Activated CD4-positive, CD25-positive, alpha-beta regulatory T cell treated with anti-CD3 and anti-CD28 coated beads, Interleukin-2, amount 50 U/mL, for 16 hours (primary cell): ENCODE data around the gene DNALI1.
"Not testable (repeated sequence)": the region's sequence is repeated elsewhere in the genome, so short reads cannot be mapped to it uniquely, and the experiment has no call there.

Source experiments
- DNase-seq: peaks from one replicate; pipeline ENCODE4 v3.0.0-alpha.2; 2020; ENCODE audit warnings: low read depth, low spot score

DNALI1 gene

GRCh38 chr1:37553927-37554808 lies 2.6 kb upstream of the DNALI1 start, which contains the start of gene SNIP1:
SNIP1 (minus strand) TSS chr1:37554293; CDS start chr1:37554229, 64 bp downstream.
- DNase-seq, result peak; percentile 92

DNA sequence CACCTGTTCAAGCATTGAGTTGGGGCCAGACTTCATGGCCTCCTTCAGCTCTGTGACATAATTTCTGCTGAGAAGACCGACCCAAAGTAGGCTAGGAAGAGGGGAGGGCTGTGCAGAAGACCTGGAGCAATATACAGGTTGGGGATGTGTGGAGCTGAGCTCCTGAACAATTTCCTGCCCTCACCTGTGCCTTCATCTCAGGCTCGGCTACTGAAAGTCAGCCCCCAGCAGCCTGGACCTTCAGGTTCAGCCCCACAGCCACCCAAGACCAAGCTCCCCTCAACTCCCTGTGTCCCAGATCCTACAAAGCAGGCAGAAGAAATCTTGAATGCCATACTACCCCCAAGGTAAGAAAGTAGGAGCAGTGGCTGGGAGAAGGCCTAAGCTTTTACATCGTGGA lies 662 bp downstream of the DNALI1 start:
- no peak for DNase-seq

- no peak for DNase-seq
These were observed 1.7 kb downstream of the DNALI1 start for GRCh38 chr1:37558411-37558810.

DNA sequence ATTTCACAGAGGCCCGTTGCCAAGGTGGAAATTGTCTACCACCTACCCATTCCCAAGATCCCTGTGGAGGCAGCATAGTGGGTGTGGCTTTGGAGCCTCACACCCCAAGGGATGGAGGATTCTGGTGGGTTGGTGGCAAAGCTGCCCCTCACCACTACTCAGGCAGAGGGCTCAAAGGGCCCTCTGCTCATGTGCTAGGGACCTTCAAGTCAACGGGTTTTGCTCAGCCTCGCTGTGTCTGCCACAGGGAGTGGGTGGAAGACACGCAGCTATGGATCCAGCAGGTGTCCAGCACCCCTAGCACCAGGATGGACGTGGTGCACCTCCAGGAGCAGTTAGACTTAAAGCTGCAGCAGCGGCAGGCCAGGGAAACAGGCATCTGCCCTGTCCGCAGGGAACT lies 2.3 kb downstream of the DNALI1 start:
- no peak for DNase-seq

DNA sequence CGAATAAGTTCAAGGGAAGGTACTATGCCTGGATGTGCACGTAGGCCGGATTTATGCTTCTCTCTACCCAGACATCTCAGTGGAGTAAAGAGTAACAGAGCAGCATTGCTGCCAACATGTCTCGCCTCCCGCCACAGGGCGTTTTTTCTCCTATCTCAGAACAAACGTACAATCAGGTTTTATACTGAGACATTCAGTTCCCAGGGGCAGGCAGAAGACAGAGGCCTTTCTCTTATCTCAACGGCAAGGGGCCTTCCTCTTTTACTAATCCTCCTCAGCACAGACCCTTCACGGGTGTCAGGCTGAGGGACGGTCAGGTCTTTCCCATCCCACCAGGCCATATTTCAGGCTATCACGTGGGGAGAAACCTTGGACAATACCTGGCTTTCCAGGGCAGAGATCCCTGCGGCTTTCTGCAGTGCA lies 3.2 kb downstream of the DNALI1 start:
- DNase-seq, result not testable (repeated sequence)

DNA sequence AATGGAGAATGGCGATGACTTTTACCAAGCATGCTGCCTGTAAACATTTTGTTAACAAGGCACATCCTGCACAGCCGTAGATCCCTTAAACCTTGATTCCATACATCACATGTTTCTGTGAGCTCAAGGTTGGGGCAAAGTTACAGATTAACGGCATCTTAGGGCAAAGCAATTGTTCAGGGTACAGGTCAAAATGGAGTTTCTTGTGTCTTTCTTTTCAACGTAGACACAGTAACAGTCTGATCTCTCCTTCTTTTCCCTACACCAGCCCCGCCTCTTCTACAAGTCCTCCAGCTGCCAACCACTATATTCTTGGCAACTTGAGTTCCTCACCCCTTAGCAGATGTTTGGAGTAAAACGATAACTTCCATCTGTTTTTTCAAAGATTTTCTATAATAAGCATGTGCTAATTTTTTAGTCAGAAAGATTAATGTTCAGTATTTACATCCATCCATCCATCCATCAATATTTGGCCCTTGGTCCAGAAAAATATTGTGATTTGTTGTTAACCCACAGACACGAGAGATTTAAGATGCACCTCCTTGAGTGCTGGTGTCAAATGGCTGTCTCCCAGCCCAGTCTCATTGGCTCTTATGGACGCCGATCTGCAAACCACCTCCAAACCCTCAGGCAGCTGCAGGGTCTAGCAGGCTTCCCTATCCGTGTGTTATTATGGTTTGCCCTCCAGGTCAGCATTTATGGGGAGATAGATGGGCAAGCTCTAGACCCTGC lies 3.8 kb downstream of the DNALI1 start:
- no peak for DNase-seq

GRCh38 chr1:37561133-37562132 lies 4.7 kb downstream of the DNALI1 start:
- no peak for DNase-seq

- DNase-seq, result no peak
These were observed 6.2 kb downstream of the DNALI1 start for GRCh38 chr1:37562984-37563383.

DNA sequence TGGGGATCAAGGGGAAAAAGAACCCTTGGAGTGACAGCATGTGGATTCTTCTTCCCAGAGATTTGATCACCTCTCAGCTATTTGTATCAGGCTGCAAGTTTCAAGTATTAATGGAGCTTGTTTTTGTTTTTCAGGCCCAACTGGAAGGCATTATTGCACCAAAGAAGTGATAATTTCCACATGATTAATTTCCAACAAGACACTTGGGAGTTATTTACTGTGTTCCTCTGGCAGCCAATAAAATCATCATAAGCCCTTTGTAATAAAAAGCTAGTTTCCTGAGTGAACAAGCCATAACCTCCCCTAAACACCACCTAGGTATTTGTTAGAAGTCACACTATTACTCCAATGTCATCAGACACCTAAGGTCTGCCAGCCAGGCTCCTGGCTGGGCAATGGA lies 8.2 kb downstream of the DNALI1 start:
- no peak for DNase-seq

DNA sequence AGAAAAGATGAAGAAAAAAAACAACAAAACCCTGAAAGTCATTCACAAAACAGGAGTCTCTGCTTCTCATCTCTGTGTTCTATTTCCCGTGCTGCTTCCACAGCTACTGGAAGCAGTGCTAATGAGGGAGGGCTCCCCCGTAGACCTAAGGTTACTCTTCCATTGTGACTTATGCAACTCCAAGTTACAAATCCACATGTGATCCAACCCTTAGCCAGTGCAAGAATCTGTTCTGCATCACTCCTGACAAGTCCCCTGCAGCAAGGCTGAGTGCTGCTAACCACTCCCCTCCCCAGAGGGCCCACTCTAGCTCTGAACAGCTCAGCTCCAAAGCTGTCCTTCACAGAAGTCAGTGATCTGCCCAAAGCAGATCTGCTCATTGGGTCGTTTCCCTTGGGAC lies 10.3 kb downstream of the DNALI1 start:
- DNase-seq, result no peak

GRCh38 chr1:37570528-37571334 lies 14.0 kb downstream of the DNALI1 start:
- DNase-seq, result no peak

DNA sequence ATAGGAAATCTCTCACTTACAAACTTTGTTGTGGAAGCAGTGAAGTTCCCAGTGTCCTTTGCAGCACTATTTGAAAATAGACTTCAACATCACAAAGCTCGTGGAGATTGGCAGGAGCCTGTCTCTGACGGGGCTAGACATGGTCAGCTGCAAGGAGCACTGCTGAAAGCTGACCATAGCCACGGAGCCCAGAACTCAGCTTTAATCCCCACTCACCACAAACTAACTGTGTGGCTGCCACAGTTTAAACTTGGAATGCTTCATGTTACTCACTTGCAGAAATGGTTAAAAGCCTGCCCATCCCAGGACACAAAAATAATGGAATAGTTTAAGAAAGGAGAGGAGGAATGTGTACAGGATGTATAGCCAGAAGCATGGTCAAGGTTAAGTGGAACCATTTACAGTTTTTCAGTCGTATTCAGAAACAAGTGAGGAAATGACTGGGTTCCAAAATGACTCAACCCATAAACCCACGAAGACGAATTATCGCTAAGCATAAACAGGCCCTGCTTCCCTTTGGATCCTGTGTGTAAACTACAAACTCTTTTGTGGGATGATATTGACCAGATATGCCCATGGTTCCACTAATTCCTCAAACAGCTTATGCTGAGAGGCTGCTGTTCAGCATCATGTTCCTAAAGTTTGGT lies 18.2 kb downstream of the DNALI1 start:
- DNase-seq, result no peak

- DNase-seq, result no peak
These were observed 19.0 kb downstream of the DNALI1 start for GRCh38 chr1:37575692-37576091.

GRCh38 chr1:37584544-37584943 lies 27.8 kb downstream of the DNALI1 start:
- not testable (repeated sequence) for DNase-seq

- DNase-seq, result no peak
These were observed 32.2 kb downstream of the DNALI1 start for GRCh38 chr1:37588939-37589338.

GRCh38 chr1:37593726-37594125 lies 37.0 kb downstream of the DNALI1 start:
- no peak for DNase-seq

GRCh38 chr1:37595440-37596181 lies 38.9 kb downstream of the DNALI1 start, which contains the start of gene GNL2:
GNL2 (minus strand) TSS chr1:37595937; CDS start chr1:37595822, 115 bp downstream.
- peak; percentile 90 for DNase-seq

DNA sequence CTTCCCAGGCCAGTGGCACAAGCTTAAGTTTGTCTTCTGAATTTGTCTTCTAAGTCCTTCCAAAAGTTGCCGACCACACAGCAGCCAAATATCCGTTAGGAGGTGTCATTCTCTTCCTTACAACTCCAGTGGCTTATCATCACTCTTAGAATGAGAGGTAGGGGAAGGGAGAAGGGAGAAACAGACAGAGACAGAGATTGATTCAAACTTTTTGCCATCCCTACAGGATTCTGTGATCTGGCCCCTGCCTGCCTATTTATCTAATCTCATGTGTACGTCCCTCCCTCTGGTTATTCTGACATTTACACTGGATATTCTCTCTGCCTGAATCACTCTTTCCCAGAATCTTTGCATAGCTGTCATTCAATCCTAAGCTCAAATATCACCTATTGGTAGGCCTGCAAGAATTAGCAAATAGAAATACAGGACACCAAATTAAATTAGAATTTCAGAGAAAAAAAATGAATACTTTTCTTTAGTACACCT lies 39.5 kb downstream of the DNALI1 start:
- no peak for DNase-seq

- DNase-seq, result no peak
These were observed 43.2 kb downstream of the DNALI1 start for GRCh38 chr1:37599940-37600339.
